Measurements from ENCODE around the gene BNIP3. TPM values are rescaled to one million over a fixed set of nuclear protein-coding genes. Genes with fewer than 3 reads are reported as not detected.

Gene BNIP3
- total and polyA plus RNA-seq, 4 donors, result 36.8 to 151 (median 114) TPM

- TF ChIP-seq REST (IDR thresholded peaks at IDR 0.05), result no peak
- no peak for TF ChIP-seq YY1 (IDR thresholded peaks at IDR 0.05)
- no peak for TF ChIP-seq FOXA1 (IDR thresholded peaks at IDR 0.05)
- TF ChIP-seq RAD21 (IDR thresholded peaks at IDR 0.05), result no peak
- no peak for TF ChIP-seq NR2F2 (IDR thresholded peaks at IDR 0.05)
Measured at GRCh38 chr10:132027423-132027983, 45.8 kb upstream of the BNIP3 start (continued).

- H3K4me3 ChIP-seq (ENCODE audit: low read depth in 1 of 3, low read length in 3 of 3), result peak overlapping the region; percentile 20 to 55 (median 30)
- peaks cover 0 to 9% (median 7%) of the 10 kb centered on the region in 4 donors for H3K4me1 ChIP-seq (ENCODE audit: control insufficient read depth in 4 of 4, insufficient read depth in 4 of 4, low read length in 3 of 4)
- WGBS, result 14% methylated on average over 36 of the region's 36 CpGs
- no peak overlapping the region for H3K9ac ChIP-seq (ENCODE audit: low read depth in 1 of 2, low read length in 2 of 2)
- DNase-seq (ENCODE audit: low spot score), result peak; percentile 85
- H3K27me3 ChIP-seq (ENCODE audit: control insufficient read depth in 4 of 4, insufficient read depth in 4 of 4, low read length in 3 of 4), result no peaks in the 10 kb centered on the region
- H3K9me3 ChIP-seq (ENCODE audit: control insufficient read depth in 4 of 4, low read length in 3 of 4), result no peaks in the 10 kb centered on the region
- no peak overlapping the region for H3K27ac ChIP-seq (ENCODE audit: low read depth in 1 of 2, low read length in 2 of 2)
- no peaks in the 10 kb centered on the region for H3K36me3 ChIP-seq (ENCODE audit: control insufficient read depth in 4 of 4, insufficient read depth in 3 of 4, low read depth in 1 of 4, low read length in 3 of 4)
- TF ChIP-seq REST (IDR thresholded peaks at IDR 0.05) (peak; percentile 20), CTCF (IDR thresholded peaks at IDR 0.05; ENCODE audit: low read depth, low read length, missing input control) (peak; percentile 84), RXRA (IDR thresholded peaks at IDR 0.05) (no peak), RAD21 (IDR thresholded peaks at IDR 0.05) (peak; percentile 97 to 98), ZBTB33 (IDR thresholded peaks at IDR 0.05) (no peak)
Measured at GRCh38 chr10:132023092-132023811, 41.5 kb upstream of the BNIP3 start.

All from liver (tissue), 9 donors.